Progenitor cell of endocrine pancreas (in vitro differentiated cells): Measurements from ENCODE around the gene PARVG. TPM values are rescaled to one million over a fixed set of nuclear protein-coding genes. Genes with fewer than 3 reads are reported as not detected.

Experiments
- DNase-seq: peaks from one replicate; pipeline ENCODE4 v3.0.0; 2021; ENCODE audit warnings: low spot score; ENCODE audit not compliant: unreplicated experiment
- H3K27ac Mint-ChIP-seq: 2 replicates; pipeline ENCODE4 v1.8.0; 2021; ENCODE audit warnings: mild to moderate bottlenecking, moderate library complexity, mixed read lengths
- H3K27me3 Mint-ChIP-seq: 2 replicates; pipeline ENCODE4 v1.8.0; 2021; ENCODE audit warnings: mixed read lengths
- H3K36me3 Mint-ChIP-seq: 2 replicates; pipeline ENCODE4 v1.8.0; 2022; ENCODE audit warnings: mixed read lengths; ENCODE audit not compliant: insufficient read depth
- H3K4me1 Mint-ChIP-seq: 2 replicates; pipeline ENCODE4 v1.8.0; 2021; ENCODE audit warnings: low read depth, mixed read lengths
- H3K4me3 Mint-ChIP-seq: 2 replicates; pipeline ENCODE4 v1.8.0; 2021; ENCODE audit warnings: low read depth, mild to moderate bottlenecking, moderate library complexity, mixed read lengths
- H3K9me3 Mint-ChIP-seq: 2 replicates; pipeline ENCODE4 v1.8.0; 2021; ENCODE audit warnings: low read depth, mixed read lengths
- total RNA-seq: library from RNA; stranded (reverse); gene quantifications from 2 replicates; pipeline ENCODE4 v1.2.1, GENCODE V29; 2021
- TF ChIP-seq, protein P1 (sequence below): fragments of 200-600 bp; sonication (generic); IDR thresholded peaks from one replicate; pipeline ENCODE4 v1.5.0; 2021; ENCODE audit warnings: antibody characterized with exemption, mild to moderate bottlenecking; ENCODE audit not compliant: unreplicated experiment

The PARVG gene
- total RNA-seq, 1 donor from 2014 or later = not detected

GRCh38 chr22:44170470-44170869 lies 10.3 kb upstream of the PARVG start:
- Mint-ChIP-seq H3K27me3 (peaks cover 3% of the 10 kb centered on the region), H3K36me3 (no peaks in the 10 kb centered on the region), H3K4me1 (no peaks in the 10 kb centered on the region), H3K27ac (no peak overlapping the region), H3K4me3 (no peak overlapping the region), H3K9me3 (no peaks in the 10 kb centered on the region)
- no peak for DNase-seq
- TF ChIP-seq, protein P1, sequence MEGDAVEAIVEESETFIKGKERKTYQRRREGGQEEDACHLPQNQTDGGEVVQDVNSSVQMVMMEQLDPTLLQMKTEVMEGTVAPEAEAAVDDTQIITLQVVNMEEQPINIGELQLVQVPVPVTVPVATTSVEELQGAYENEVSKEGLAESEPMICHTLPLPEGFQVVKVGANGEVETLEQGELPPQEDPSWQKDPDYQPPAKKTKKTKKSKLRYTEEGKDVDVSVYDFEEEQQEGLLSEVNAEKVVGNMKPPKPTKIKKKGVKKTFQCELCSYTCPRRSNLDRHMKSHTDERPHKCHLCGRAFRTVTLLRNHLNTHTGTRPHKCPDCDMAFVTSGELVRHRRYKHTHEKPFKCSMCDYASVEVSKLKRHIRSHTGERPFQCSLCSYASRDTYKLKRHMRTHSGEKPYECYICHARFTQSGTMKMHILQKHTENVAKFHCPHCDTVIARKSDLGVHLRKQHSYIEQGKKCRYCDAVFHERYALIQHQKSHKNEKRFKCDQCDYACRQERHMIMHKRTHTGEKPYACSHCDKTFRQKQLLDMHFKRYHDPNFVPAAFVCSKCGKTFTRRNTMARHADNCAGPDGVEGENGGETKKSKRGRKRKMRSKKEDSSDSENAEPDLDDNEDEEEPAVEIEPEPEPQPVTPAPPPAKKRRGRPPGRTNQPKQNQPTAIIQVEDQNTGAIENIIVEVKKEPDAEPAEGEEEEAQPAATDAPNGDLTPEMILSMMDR = no peak

DNA sequence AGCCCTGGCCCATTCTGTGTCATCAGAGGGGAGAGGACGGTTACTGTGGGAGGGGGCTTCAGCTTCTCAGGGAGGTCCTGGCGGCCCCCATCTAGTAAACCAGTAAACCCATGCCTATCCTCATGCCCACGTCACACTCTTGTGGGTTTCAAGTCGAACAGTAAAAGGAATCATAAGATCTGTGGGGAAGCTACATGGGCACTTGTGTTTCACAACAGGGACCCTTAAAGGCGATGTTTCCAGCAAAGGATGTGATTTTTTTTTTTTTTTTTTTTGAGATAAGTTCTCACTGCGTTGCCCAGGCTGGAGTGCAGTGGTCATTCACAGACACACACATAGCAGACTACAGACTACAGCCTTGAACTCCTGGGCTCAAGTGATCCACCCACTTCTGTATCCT lies 9.2 kb upstream of the PARVG start:
- no peak for DNase-seq
- no peak overlapping the region for H3K27ac Mint-ChIP-seq
- no peaks in the 10 kb centered on the region for H3K9me3 Mint-ChIP-seq
- H3K36me3 Mint-ChIP-seq = no peaks in the 10 kb centered on the region
- H3K27me3 Mint-ChIP-seq = peaks cover 3% of the 10 kb centered on the region
- TF ChIP-seq, protein P1 = no peak
- H3K4me1 Mint-ChIP-seq = no peaks in the 10 kb centered on the region
- no peak overlapping the region for H3K4me3 Mint-ChIP-seq

- Mint-ChIP-seq H3K27me3 (peaks cover 3% of the 10 kb centered on the region), H3K27ac (no peak overlapping the region), H3K4me1 (no peaks in the 10 kb centered on the region), H3K36me3 (no peaks in the 10 kb centered on the region), H3K9me3 (no peaks in the 10 kb centered on the region), H3K4me3 (no peak overlapping the region)
- no peak for DNase-seq
- TF ChIP-seq, protein P1 = no peak
Measured at GRCh38 chr22:44172370-44173108, 8.2 kb upstream of the PARVG start.

- Mint-ChIP-seq H3K27ac (no peak overlapping the region), H3K27me3 (peaks cover 3% of the 10 kb centered on the region)
Measured at GRCh38 chr22:44173154-44173553, 7.6 kb upstream of the PARVG start.

DNA sequence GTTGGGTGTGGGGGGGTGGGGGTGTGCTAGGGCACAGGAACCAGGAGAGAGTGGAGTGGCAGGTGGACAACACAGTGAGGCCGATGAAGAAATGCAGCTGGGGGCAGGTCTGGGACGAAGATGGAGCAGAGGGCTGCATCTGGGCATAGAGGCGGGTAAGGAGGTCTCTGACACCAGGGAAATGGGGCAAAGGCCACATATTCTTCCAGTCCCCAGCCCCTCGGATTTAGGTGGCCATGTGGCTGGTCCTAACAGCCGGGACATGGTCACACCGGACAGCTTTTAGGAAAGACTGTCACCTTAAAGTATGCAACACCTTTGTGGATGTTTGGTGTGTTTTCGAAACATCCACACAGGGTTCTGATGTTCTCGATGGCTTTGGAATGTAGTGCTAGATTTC lies 5.0 kb upstream of the PARVG start:
- no peak for DNase-seq
- H3K9me3 Mint-ChIP-seq = no peaks in the 10 kb centered on the region
- no peaks in the 10 kb centered on the region for H3K36me3 Mint-ChIP-seq
- H3K4me1 Mint-ChIP-seq = no peaks in the 10 kb centered on the region
- H3K27me3 Mint-ChIP-seq = peaks cover 21% of the 10 kb centered on the region
- no peak overlapping the region for H3K27ac Mint-ChIP-seq
- TF ChIP-seq, protein P1 = no peak
- H3K4me3 Mint-ChIP-seq = no peak overlapping the region

More at GRCh38 chr22:44173154-44173553, 7.6 kb upstream of the PARVG start:
- TF ChIP-seq, protein P1 = no peak
- DNase-seq = no peak
- no peaks in the 10 kb centered on the region for H3K36me3 Mint-ChIP-seq
- no peaks in the 10 kb centered on the region for H3K9me3 Mint-ChIP-seq
- H3K4me3 Mint-ChIP-seq = no peak overlapping the region
- H3K4me1 Mint-ChIP-seq = no peaks in the 10 kb centered on the region
